Gastrocnemius medialis (tissue), 4 donors: ENCODE results near the gene RAD51B. TPM values are rescaled to one million over a fixed set of nuclear protein-coding genes. Genes with fewer than 3 reads are reported as not detected.

Experiments
- ATAC-seq, 2 donors: fragments of 150-250 bp; one replicate each; pipeline ENCODE4 v1.9.1; 2016
- DNase-seq, 2 donors: peaks; one replicate each; pipeline ENCODE4 v3.0.0-alpha.2; 2019
- H3K27ac ChIP-seq, 4 donors: fragments of 200-600 bp; sonication (generic); 1 replicate in 1 of 4; 2 replicates in 3 of 4; pipeline ENCODE4 v1.5.1; 2016 to 2018; ENCODE audit warnings: mild to moderate bottlenecking in 2 of 4, moderate library complexity in 1 of 4
- H3K27me3 ChIP-seq, 3 donors: fragments of 200-600 bp; sonication (generic) in 2 of 3; 1 replicate in 1 of 3; 2 replicates in 2 of 3; pipeline versions ENCODE4 v1.5.1 to v1.6.0; 2016 to 2019; ENCODE audit warnings: mild to moderate bottlenecking in 1 of 3, moderate library complexity in 1 of 3
- H3K36me3 ChIP-seq, 2 donors: fragments of 200-600 bp; sonication (generic) in 1 of 2; one replicate each; pipeline ENCODE4 v1.5.1; 2017 to 2018
- H3K4me1 ChIP-seq, 2 donors: fragments of 200-600 bp; sonication (generic) in 1 of 2; one replicate each; pipeline ENCODE4 v1.5.1; 2016 to 2017; ENCODE audit warnings: mild to moderate bottlenecking in 2 of 2
- H3K4me3 ChIP-seq, 4 donors: fragments of 200-600 bp; sonication (generic) in 3 of 4; 1 replicate in 1 of 4; 2 replicates in 3 of 4; pipeline ENCODE4 v1.5.1; 2016 to 2019; ENCODE audit warnings: mild to moderate bottlenecking in 2 of 4
- H3K9me3 ChIP-seq, 3 donors: fragments of 200-600 bp; sonication (generic) in 2 of 3; 1 replicate in 1 of 3; 2 replicates in 2 of 3; pipeline ENCODE4 v1.5.1; 2016 to 2019
- CTCF ChIP-seq, 5 experiments: fragments of 450-650 bp in 3 of 5; fragments of 200-600 bp in 2 of 5; sonication (generic) in 2 of 5; IDR thresholded peaks in 4 of 5; conservative IDR thresholded peaks in 1 of 5; 1 replicate in 4 of 5; 2 replicates in 1 of 5; pipeline ENCODE4 v1.5.1; 2016 to 2019; ENCODE audit warnings: antibody characterized with exemption in 5 of 5, mild to moderate bottlenecking in 3 of 5, moderate library complexity in 3 of 5
- POLR2A ChIP-seq, 2 donors: fragments of 450-650 bp; IDR thresholded peaks; one replicate each; pipeline ENCODE4 v1.6.1; 2017; ENCODE audit warnings: antibody characterized with exemption in 2 of 2, mild to moderate bottlenecking in 2 of 2, moderate library complexity in 2 of 2
- in situ Hi-C, 4 donors: fragments of 200-750 bp; cut with MboI; loops; one replicate each; pipeline versions ENCODE4 v1.15.0 to v1.8.0; 2017; ENCODE audit warnings: low sequenced_read_pairs in 4 of 4
- intact Hi-C: fragments of 100-400 bp; cut with DNase I; formaldehyde crosslinking; loops from one replicate; pipeline ENCODE4 v1.15.1; 2023; ENCODE audit warnings: low total_unique reads
- total RNA-seq, 4 donors: library from RNA; depleted of rRNA; stranded (reverse); fragments of >200 nt; gene quantifications; one replicate each; pipeline versions ENCODE4 v1.1.0 to v1.2.3, GENCODE V29; 2016

The RAD51B gene
- total RNA-seq, 4 donors from 2014 or later: 1.6 to 3.3 (median 2.4) TPM

DNA sequence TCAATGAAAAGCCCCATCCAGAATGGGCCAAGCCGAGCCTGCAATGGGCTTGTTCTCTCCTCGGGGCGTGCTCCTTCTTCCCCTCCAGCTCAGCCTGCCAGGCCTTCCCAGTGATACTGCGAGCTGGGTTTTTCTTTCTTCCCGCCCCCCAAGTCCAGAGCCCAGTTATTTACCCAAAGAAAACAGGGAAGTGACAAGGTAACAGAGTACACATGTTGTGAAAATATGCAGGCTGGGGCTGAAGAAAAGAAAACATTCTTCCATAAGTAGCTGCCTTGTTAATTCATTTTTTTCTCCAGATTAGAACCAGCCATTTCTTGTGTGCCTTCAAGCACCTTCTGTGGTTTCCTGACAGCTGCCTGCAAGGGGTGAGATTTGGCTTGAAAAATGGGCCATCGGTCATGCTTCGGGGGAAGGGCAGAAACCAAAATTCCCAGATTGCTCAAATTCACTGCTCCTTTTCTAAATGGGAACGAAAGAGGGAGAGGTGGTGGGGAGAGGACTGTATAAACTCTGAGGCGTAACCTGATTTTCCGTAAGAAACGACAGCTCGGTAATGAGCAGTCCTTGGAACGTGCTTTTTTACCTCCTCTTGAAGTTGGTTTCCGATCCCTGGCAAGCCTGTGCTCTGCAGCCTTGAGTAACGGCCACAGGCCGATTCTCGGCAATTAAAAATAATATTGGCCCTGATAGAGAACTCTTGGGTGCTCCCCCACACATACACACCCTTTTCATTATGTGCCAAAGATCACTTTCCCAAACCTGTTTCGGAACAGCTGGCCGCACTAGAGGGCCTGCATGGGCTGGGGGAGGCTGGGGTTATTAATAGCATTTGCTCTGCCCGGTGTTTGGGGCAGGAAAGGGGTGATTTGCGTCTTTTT lies 743.9 kb downstream of the RAD51B start:
- Histone ChIP-seq H3K27ac (peak overlapping the region; percentile 55 to 74 (median 63)), H3K4me3 (no peak overlapping the region), H3K27me3 (no peaks in the 10 kb centered on the region), H3K36me3 (no peaks in the 10 kb centered on the region), H3K9me3 (no peaks in the 10 kb centered on the region), H3K4me1 (peaks cover 15 to 42% of the 10 kb centered on the region in 2 donors)
- ATAC-seq (peak; percentile 38 to 45), DNase-seq (no peak)
- in situ Hi-C loops: no loop called here
- intact Hi-C loops: no loop called here
- TF ChIP-seq CTCF (IDR thresholded peaks at IDR 0.05 in 4 of 5, conservative IDR thresholded peaks at IDR 0.05 in 1 of 5): no peak
- no peak for TF ChIP-seq POLR2A (IDR thresholded peaks at IDR 0.05)

- ATAC-seq (peak; percentile 26 to 31), DNase-seq (no peak)
- in situ Hi-C loops: no loop called here
- Histone ChIP-seq H3K9me3 (no peaks in the 10 kb centered on the region), H3K27ac (peak overlapping the region; percentile 55 to 74 (median 63)), H3K27me3 (no peaks in the 10 kb centered on the region), H3K4me1 (peaks cover 15 to 46% of the 10 kb centered on the region in 2 donors), H3K36me3 (no peaks in the 10 kb centered on the region), H3K4me3 (no peak overlapping the region)
- no peak for TF ChIP-seq POLR2A (IDR thresholded peaks at IDR 0.05)
- no peak for TF ChIP-seq CTCF (IDR thresholded peaks at IDR 0.05 in 4 of 5, conservative IDR thresholded peaks at IDR 0.05 in 1 of 5)
- intact Hi-C loops: no loop called here
Observed at GRCh38 chr14:68564191-68564825, 744.7 kb downstream of the RAD51B start.

DNA sequence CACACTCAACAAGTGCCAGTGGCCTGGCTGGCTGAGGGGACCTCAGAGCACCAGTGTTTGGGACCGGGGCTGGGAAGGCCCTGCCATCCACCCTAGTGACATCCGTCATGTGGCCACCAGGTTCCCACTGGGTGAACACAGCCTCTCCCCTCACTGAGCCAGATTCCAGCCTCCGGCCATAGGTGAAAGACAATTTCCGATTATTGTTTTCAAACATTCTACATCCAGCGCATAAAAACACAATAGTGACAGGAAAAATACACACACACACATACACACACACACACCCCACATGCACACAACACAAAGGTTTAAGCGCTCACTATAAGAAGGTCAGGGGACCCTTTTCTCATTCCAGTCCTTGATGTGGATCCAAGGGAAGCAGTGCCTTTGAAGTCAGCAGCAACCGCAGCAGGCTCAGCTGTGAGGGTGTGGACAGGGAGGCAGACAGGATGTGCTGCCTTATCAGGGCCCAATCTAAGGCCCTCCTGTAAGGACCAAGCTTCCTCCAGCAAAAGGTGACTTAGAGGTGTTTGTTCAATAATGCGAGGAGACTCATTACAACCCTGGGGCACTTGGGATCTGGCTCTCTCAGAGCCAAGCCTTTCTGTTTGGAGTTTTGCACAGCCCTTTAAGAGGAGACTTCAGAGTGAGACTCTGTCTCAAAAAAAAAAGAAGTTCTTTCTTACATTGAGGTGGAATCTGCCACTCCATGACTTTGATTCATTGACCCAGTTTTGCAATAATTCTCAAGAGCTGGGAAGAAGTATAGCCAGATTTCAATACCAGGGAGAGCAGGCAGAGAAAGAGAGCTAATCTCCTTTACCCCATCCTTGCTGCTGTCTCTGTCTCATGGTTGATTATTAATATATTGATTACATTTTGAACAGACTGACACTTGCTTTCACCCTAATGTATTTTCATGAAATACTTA lies 745.5 kb downstream of the RAD51B start:
- ATAC-seq (no peak), DNase-seq (no peak)

More for the DNA sequence above, 745.5 kb downstream of the RAD51B start:
- H3K27ac ChIP-seq: peak overlapping the region; percentile 55 to 74 (median 63)
- no peaks in the 10 kb centered on the region for H3K36me3 ChIP-seq
- no peaks in the 10 kb centered on the region for H3K9me3 ChIP-seq
- no peak for TF ChIP-seq CTCF (IDR thresholded peaks at IDR 0.05 in 4 of 5, conservative IDR thresholded peaks at IDR 0.05 in 1 of 5)
- no peak for TF ChIP-seq POLR2A (IDR thresholded peaks at IDR 0.05)
- H3K4me3 ChIP-seq: no peak overlapping the region
- peaks cover 22 to 50% of the 10 kb centered on the region in 2 donors for H3K4me1 ChIP-seq
- intact Hi-C loops (no loop called here), in situ Hi-C loops (no loop called here)
- no peaks in the 10 kb centered on the region for H3K27me3 ChIP-seq
